NCI-H82 (cell line): ENCODE data around the gene SGIP1.

Experiments
- DNase-seq: peaks from one replicate; lab custom pipeline; 2025; lab: John Stamatoyannopoulos, UW

SGIP1 gene

GRCh38 chr1:66523562-66523961 lies 10.4 kb upstream of the SGIP1 start:
- DNase-seq, result no peak

DNA sequence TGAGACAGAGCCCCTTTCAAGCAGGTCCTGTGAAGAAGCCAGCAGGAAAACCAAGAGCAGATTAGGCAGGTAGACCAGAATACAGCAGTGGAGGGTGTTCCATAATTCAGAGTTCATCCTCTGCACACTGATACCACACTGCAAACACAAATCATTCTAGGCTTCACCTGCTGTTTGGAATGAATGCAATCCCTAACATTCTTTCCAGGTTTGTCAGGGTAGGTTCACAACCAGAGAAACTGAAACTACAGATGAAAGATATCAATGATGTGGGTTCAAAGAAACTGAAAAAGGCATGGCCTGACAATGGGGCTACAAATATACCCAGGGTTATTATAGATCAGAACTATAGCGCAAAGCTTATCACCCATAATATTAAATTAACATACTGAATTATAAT lies 8.9 kb upstream of the SGIP1 start:
- DNase-seq, result peak; percentile 33

DNA sequence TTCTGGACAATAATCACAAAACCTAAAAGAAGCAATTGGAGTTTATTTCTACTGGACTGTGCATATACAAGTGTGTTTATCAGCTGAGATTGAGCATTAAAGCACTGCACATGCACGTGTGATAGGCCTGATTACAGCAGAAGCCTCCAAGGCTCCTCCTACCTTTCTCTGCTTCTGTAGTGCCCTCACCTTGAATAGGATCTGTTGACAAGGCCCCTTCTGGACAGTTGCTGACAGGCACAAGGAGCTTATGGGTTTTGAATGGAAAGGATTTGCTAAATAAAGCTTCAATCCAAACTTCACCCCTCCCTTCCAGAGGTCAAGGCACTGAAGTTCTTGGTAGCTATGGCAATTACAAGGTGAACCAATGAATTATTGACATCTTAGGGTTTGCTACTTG lies 7.9 kb upstream of the SGIP1 start:
- peak; percentile 99 for DNase-seq

DNA sequence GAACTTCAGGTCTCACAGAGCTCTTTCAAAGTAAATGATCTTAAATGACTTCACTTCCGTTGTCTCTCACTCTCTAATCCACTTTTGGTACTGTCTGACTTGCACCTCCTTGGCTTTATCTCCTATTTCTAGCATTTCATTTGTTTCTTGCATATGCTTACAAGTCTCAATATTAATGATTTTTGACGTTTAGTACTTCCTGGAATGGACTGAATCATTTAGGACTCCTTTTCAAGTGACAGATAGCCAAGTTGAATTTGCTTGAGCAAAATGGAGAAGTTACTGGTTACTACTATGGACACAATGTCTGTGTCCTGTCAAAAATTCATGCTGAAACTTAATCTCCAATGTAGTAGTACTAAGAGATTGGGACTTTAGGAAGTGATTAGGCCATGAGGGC lies 7.0 kb upstream of the SGIP1 start:
- DNase-seq, result peak; percentile 38

DNA sequence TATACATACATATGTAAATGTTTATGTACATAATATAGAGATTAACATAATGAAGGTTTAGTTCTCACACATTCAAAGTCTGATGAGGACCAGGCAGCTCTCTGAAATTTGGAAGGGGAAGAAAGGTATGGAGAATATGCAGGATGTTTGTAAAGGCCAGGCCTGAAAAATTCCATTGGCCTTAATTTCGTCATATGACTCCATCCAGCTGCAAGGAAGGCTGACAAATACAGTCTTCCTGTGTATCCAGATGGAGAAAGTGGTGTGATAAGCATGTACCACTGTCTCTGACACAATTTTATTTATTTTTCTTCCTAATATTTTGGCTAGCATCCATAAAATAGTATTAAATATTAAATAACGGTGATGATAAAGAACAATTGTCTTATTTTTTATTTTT lies 6.3 kb upstream of the SGIP1 start:
- no peak for DNase-seq

DNA sequence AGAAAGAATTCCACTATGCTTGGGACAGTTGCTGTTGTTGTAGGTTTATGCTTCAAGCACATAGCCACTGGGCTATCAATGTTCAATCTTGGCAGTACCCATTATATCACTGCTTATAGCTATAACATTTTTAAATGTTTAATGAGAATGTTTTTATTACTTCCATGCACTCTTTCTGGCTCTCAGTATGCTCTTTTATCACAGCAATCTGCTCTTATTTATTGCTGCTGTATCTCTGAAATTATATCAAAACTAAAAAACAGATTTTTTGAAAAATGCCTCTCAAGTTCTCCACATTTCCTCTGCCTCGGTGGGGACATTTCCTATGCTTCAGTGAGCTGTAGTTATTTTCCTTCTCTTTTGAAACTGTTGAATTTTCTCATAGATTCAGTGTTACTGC lies 5.4 kb upstream of the SGIP1 start:
- no peak for DNase-seq

- no peak for DNase-seq
These were observed 1.7 kb upstream of the SGIP1 start for GRCh38 chr1:66532214-66532613.

DNA sequence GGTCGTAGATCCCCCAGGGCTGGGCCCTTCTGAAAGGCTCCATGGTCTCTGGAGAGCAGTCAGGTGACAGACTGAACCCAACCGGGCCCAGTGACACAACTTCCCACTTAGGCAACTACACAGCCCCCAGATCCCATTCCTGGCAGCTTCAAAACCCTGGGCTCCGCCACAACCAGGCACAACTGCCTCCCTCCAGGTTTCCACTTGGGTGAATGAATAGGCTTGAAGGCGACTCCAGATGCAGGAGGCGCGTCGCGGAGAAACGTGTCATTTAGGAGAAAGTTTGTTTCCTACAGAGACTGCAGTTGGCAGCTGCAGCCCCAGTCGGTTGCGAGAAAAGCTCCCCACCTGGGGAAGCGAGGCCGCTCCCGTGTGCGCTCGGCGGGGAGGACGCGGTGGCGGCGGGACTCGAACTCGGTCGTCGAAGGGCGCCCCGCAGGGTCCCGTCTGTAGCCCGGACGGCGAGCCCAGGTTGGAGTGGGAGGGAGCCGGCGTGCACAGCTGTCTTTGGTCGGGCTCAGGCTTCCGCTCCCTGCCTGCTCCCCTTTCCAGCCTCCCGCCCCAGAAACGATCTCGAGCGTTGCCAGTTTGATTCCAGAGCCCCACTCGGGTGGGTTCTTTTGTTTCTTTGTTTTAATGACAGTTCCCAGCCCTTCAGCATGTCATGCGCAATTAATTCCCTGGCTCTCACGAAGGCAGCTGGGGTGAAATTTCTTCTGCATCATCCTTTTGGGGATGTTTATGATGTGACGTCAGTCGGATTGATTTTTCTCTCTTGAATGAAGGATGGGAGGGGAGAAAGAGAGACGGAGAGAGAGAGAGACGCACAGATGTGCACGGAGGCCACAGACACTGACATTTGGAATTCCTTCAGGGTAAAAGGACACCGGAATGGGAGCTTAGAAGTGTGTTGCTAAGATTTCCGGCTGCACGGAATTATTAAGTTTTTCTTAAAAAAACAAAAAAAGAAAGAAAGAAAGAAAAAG lies 862 bp upstream of the SGIP1 start:
- peak; percentile 55 for DNase-seq

DNA sequence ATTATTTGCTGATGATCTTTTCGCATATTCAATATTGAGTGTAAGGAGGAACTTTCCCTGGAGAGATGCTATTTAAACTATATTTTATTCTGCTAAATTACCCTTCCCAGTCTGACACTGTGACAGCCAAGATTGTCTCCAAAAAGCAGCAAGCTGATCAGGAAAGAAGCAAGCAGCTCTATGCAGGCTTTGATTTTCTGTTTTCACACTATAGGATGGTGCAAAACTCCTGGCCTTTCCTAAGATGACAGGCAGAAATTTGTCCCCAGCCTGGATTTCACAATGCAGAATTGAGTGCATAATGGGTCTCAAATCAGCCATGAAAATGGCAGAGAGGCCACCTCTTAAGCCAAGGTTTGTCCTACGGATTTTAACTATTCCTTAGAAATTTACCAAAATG lies 1.1 kb downstream of the SGIP1 start:
- DNase-seq, result peak; percentile 12

GRCh38 chr1:66535853-66536252 lies 1.9 kb downstream of the SGIP1 start:
- peak; percentile 43 for DNase-seq

- DNase-seq, result no peak
These were observed 3.8 kb downstream of the SGIP1 start for GRCh38 chr1:66537718-66538117.

- no peak for DNase-seq
These were observed 5.5 kb downstream of the SGIP1 start for GRCh38 chr1:66539491-66539890.

DNA sequence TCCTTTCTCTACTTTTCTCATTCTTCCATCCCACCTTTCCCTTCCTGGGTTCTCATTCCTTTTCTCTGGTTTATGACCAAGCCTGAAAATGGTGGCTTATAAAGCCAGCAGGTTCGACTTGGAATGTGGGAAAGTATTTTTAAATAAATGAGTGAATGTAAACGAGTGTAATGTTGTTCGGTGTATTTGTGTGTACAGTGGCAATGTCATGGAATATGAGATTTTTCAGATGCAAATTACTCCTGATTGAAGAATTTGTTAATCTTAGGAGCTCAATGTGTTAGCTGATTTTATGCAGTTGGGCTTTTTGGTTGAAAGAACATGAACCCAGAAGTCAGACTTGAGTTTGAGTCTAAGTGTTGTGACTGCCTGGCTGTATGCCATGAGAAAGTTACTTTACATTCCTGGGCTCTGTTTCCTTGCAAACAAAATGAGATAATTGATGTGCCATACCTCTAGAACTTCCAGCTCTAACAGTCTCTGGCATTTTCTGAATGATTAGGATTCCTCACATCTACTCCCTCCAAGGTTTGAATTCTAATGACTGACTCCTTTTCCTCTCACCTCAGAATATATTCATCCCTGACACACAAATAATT lies 6.6 kb downstream of the SGIP1 start:
- no peak for DNase-seq

GRCh38 chr1:66542314-66542713 lies 8.4 kb downstream of the SGIP1 start:
- DNase-seq, result no peak

DNA sequence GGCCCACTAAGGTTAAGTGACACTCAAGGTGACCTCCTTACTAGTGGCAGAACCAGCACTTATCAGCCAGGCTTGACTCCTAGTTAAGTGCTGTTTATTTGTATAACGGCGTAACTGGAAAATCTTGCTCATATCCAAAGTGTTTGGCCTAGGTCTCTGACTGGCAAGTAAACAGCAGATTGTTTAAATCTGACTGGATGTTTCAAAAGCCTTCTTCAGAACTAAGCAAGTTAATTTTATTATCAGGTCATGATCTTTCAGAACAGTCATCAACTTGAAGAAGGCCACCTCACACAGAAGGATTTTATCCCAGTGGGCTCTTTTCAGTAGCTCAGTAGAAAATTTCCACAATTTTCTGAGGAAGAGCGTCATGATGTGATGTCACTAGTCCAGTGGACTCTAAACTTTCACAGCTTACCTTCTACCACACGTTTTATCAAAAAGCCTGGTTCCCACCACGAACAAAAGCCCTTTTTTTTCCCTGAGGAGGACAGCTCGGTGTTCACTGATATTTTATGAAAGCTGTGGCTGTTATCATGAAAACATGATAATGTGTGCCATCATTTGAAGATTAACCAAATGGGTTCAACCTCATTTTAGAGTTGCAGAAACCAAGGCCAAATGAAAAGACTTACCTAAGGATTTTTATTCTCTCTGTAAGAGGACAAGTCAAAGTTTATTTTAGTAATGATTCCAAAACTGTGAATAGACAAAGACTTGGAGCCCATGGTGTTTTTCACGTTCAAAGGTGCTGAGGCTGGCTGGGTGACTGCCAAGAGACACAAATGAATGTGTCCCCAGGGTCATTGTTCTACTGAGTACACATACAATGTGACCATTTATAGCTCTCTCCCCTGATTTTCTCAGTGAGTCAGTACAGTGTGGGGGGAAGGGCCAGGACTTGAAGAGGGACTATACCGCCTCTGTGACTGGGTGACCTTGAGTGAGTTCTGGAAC lies 9.1 kb downstream of the SGIP1 start:
- no peak for DNase-seq

- peak; percentile 34 for DNase-seq
These were observed 12.3 kb downstream of the SGIP1 start for GRCh38 chr1:66546047-66546810.

DNA sequence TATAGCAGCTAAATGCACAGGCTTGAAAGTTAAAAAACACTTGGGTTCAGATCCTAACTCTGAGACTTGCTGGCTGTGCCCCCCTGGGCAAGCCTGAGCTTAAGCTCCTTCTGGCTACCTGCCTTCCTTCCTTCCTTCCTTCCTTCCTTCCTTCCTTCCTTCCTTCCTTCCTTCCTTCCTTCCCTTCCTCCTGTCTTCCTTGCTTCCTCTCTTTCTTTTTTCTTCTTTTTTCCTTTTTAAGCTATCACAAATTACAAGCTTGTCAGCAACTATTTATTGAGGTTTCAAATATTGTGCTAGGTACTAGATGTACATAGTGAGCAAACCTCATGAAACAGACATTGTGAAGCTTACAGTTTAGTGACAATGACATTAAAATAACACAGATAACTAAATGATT lies 15.1 kb downstream of the SGIP1 start:
- DNase-seq, result no peak

GRCh38 chr1:66550243-66550642 lies 16.3 kb downstream of the SGIP1 start:
- no peak for DNase-seq

DNA sequence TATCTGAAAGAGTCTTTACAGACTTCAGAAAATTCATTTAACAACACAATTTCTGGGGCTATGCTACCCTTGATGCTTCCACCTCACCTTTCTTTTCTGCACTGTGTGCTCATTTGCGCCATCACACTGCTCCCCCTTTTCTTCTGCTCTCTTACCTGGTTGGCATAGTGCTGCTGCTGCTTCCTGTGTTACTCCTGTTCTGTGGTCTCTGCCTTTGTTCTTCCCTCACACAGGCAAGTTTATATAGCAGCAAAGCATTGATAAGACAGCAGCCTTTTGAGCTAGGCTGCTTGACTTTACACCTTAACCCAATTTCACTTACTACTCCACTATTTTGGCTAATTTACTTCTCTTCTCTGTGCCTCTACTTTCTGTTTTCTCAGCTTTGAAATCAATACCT lies 18.3 kb downstream of the SGIP1 start:
- no peak for DNase-seq

- DNase-seq, result no peak
These were observed 18.9 kb downstream of the SGIP1 start for GRCh38 chr1:66552829-66553228.

DNA sequence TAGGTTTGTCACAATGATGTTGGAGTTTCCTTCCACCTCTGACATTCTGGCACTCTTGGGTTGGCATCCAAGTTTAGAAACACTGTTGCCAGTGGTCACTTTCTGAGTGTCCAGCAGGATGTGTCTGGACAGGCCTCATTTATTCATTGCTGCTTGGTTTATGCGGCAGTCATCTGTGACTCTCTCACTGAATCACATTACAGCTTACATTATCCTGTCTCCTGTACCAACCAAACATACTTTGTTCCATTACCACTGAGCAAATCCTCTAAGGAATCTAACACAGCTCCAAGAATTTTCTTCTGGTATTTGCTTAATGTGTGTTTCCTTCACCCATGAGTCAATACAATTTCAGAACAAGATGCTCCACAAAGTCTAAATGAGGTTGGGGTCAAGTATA lies 19.9 kb downstream of the SGIP1 start:
- DNase-seq, result no peak
